DOHH2 (cell line): ENCODE measurements around the gene PYGB.

ENCODE experiments used
- H3F3A ChIP-seq: fragments of 200-600 bp; sonication (generic), shearing (Covaris generic); 2 replicates; pipeline ENCODE4 v1.6.0; 2016; ENCODE audit warnings: antibody characterized with exemption, mild to moderate bottlenecking; ENCODE audit not compliant: control insufficient read depth, insufficient read depth
- H3K27ac ChIP-seq: fragments of 200-600 bp; sonication (generic); 2 replicates; pipeline ENCODE4 v1.5.1; 2014; ENCODE audit warnings: low read depth, mild to moderate bottlenecking, low read length, moderate library complexity
- H3K27me3 ChIP-seq: fragments of 200-600 bp; sonication (generic); 2 replicates; pipeline ENCODE4 v1.6.1; 2014; ENCODE audit warnings: mild to moderate bottlenecking, low read length, mixed read lengths; ENCODE audit not compliant: control insufficient read depth
- H3K36me3 ChIP-seq: fragments of 200-600 bp; sonication (generic); 2 replicates; pipeline ENCODE4 v1.6.1; 2014; ENCODE audit warnings: mild to moderate bottlenecking, low read length, moderate library complexity, mixed read lengths; ENCODE audit not compliant: control insufficient read depth
- H3K4me1 ChIP-seq: fragments of 200-600 bp; sonication (generic); 2 replicates; pipeline ENCODE4 v1.6.1; 2014; ENCODE audit warnings: mild to moderate bottlenecking, low read length, mixed read lengths; ENCODE audit not compliant: control insufficient read depth
- H3K4me2 ChIP-seq: fragments of 200-600 bp; sonication (generic); 2 replicates; pipeline ENCODE4 v1.6.0; 2014; ENCODE audit warnings: mild to moderate bottlenecking, low read length, moderate library complexity
- H3K4me3 ChIP-seq: fragments of 200-600 bp; sonication (generic); 2 replicates; pipeline ENCODE4 v1.5.1; 2014; ENCODE audit warnings: mild to moderate bottlenecking, low read length, mixed read lengths
- H3K79me2 ChIP-seq: fragments of 200-600 bp; sonication (generic); 2 replicates; pipeline ENCODE4 v1.6.1; 2014; ENCODE audit warnings: mild to moderate bottlenecking, low read length, mixed read lengths; ENCODE audit not compliant: control insufficient read depth
- H3K9me2 ChIP-seq: fragments of 200-600 bp; sonication (generic); replicated peaks from 2 replicates; pipeline ENCODE4 v1.6.1; 2014; ENCODE audit warnings: mild to moderate bottlenecking, low read length, mixed read lengths; ENCODE audit not compliant: control insufficient read depth
- H3K9me3 ChIP-seq: fragments of 200-600 bp; sonication (generic); 2 replicates; pipeline ENCODE4 v1.6.1; 2014; ENCODE audit warnings: antibody characterized with exemption, low read length, mixed read lengths; ENCODE audit not compliant: control insufficient read depth, insufficient read depth
- H4K20me1 ChIP-seq: fragments of 200-600 bp; sonication (generic); 2 replicates; pipeline ENCODE4 v1.6.0; 2014; ENCODE audit warnings: low read depth, mild to moderate bottlenecking, antibody characterized with exemption, low read length, moderate library complexity; ENCODE audit not compliant: control insufficient read depth, insufficient read depth
- CTCF ChIP-seq: fragments of 200-600 bp; sonication (generic); IDR thresholded peaks from one replicate; pipeline ENCODE4 v1.5.1; 2014; ENCODE audit warnings: antibody characterized with exemption, mild to moderate bottlenecking, low read depth, low read length; ENCODE audit not compliant: poor library complexity, severe bottlenecking
- EZH2phosphoT487 ChIP-seq: fragments of 200-600 bp; sonication (generic); IDR thresholded peaks from 2 replicates; pipeline ENCODE4 v1.6.1; 2017; ENCODE audit warnings: borderline replicate concordance, mild to moderate bottlenecking, antibody characterized with exemption, low read length, moderate library complexity, mixed read lengths

Gene PYGB

GRCh38 chr20:25341716-25342680 is 94.1 kb downstream of the PYGB start:
- no peaks in the 10 kb centered on the region for H3K9me2 ChIP-seq
- no peaks in the 10 kb centered on the region; the same call in 1 of the 2 replicates for H4K20me1 ChIP-seq
- no peak overlapping the region for H3K4me3 ChIP-seq
- H3K4me2 ChIP-seq = no peak overlapping the region
- H3K36me3 ChIP-seq = no peaks in the 10 kb centered on the region; the same call in 1 of the 2 replicates
- H3K4me1 ChIP-seq = 0 out of 2 replicates have a peak, but pooled peaks cover 5% of the 10 kb centered on the region
- H3K27ac ChIP-seq = no peak overlapping the region
- no peaks in the 10 kb centered on the region for H3K9me3 ChIP-seq
- H3F3A ChIP-seq = no peaks in the 10 kb centered on the region
- no peak for TF ChIP-seq EZH2phosphoT487
- no peak for TF ChIP-seq CTCF
- H3K79me2 ChIP-seq = peaks cover 52% of the 10 kb centered on the region
- no peaks in the 10 kb centered on the region for H3K27me3 ChIP-seq

DNA sequence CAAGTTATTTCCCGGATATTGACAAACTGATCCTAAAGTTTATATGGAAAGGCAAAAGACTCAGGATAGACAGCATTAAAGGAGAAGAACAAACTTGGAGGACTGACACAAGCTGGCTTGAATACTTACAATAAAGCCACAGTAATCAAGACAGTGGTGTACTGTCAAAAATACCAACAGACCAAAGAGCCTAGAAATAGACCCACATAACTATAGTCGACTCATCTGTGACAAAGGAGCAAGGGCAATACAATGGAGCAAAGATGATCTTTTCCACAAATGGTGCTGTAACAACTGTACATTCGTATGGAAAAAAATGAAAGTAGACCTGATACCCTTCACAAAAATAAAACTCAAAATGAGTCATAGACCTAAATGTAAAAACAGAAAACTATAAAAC is 96.7 kb downstream of the PYGB start:
- H3K9me3 ChIP-seq = no peaks in the 10 kb centered on the region
- TF ChIP-seq EZH2phosphoT487 = no peak
- TF ChIP-seq CTCF = no peak
- H4K20me1 ChIP-seq = no peaks in the 10 kb centered on the region
- no peak overlapping the region for H3K4me2 ChIP-seq
- no peaks in the 10 kb centered on the region for H3F3A ChIP-seq
- no peaks in the 10 kb centered on the region for H3K27me3 ChIP-seq
- H3K4me1 ChIP-seq = 0 out of 2 replicates have a peak, but pooled peaks cover 5% of the 10 kb centered on the region
- H3K79me2 ChIP-seq = peaks cover 60% of the 10 kb centered on the region
- H3K4me3 ChIP-seq = no peak overlapping the region
- no peaks in the 10 kb centered on the region for H3K9me2 ChIP-seq
- no peak overlapping the region for H3K27ac ChIP-seq
- no peaks in the 10 kb centered on the region for H3K36me3 ChIP-seq

DNA sequence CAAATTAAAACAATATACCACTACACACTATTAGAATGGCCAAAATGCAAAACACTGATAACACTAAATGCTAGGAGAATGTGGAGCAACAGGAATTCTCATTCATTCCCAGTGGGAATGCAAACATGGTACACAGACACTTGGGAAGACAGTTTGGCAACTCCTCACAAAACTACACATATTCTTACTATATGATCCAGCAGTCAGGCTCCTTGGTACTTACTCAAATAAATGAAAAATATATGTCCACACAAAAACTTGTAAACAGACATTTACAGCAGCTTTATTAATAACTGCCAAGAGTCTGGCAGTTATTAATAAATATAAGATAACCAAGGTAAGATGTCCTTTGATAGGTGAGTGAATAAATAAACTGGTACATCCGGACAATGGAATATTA is 97.8 kb downstream of the PYGB start:
- Histone ChIP-seq H3K79me2 (peaks cover 62% of the 10 kb centered on the region), H3K4me2 (no peak overlapping the region), H3K27ac (no peak overlapping the region), H3K4me1 (0 out of 2 replicates have a peak, but pooled peaks cover 5% of the 10 kb centered on the region), H4K20me1 (no peaks in the 10 kb centered on the region), H3K9me2 (no peaks in the 10 kb centered on the region), H3F3A (no peaks in the 10 kb centered on the region), H3K36me3 (no peaks in the 10 kb centered on the region), H3K27me3 (no peaks in the 10 kb centered on the region), H3K9me3 (no peaks in the 10 kb centered on the region), H3K4me3 (no peak overlapping the region)
- TF ChIP-seq CTCF (no peak), EZH2phosphoT487 (no peak)
